Neural progenitor cell (in vitro differentiated cells): ENCODE measurements around the gene IDI2. TPM values are rescaled to one million over a fixed set of nuclear protein-coding genes. Genes with fewer than 3 reads are reported as not detected.

Experiments used
- DNase-seq: peaks from one replicate; pipeline ENCODE4 v3.0.0-alpha.2; 2016; ENCODE audit warnings: low spot score
- H2AFZ ChIP-seq: fragments of 200-600 bp; sonication (generic); replicated peaks from 2 replicates; pipeline ENCODE4 v1.6.1; 2016; ENCODE audit warnings: antibody characterized with exemption
- H3F3A ChIP-seq: fragments of 200-600 bp; sonication (generic); 2 replicates; pipeline ENCODE4 v1.6.1; 2016; ENCODE audit warnings: antibody characterized with exemption, low read depth
- H3K27ac ChIP-seq: fragments of 200-600 bp; sonication (generic); 2 replicates; pipeline ENCODE4 v1.5.1; 2016; ENCODE audit warnings: mild to moderate bottlenecking
- H3K27me3 ChIP-seq: fragments of 200-600 bp; sonication (generic); 2 replicates; pipeline ENCODE4 v1.6.1; 2016; ENCODE audit warnings: mild to moderate bottlenecking, moderate library complexity
- H3K36me3 ChIP-seq: fragments of 200-600 bp; sonication (generic); 2 replicates; pipeline ENCODE4 v1.5.1; 2016
- H3K4me1 ChIP-seq: fragments of 200-600 bp; sonication (generic); 2 replicates; pipeline ENCODE4 v1.6.1; 2016; ENCODE audit warnings: mixed run types
- H3K4me2 ChIP-seq: fragments of 200-600 bp; sonication (generic); 2 replicates; pipeline ENCODE4 v1.6.1; 2016
- H3K4me3 ChIP-seq: fragments of 200-600 bp; sonication (generic); 2 replicates; pipeline ENCODE4 v1.5.1; 2016
- H3K79me2 ChIP-seq: fragments of 200-600 bp; sonication (generic); 2 replicates; pipeline ENCODE4 v1.6.1; 2016; ENCODE audit warnings: low read depth
- H3K9ac ChIP-seq: fragments of 200-600 bp; sonication (generic); 2 replicates; pipeline ENCODE4 v1.6.1; 2016
- H3K9me3 ChIP-seq: fragments of 200-600 bp; sonication (generic); 2 replicates; pipeline ENCODE4 v1.5.1; 2016; ENCODE audit warnings: low read depth
- H4K20me1 ChIP-seq: fragments of 200-600 bp; sonication (generic); 2 replicates; pipeline ENCODE4 v1.6.1; 2016; ENCODE audit warnings: low read depth
- H3K27ac Mint-ChIP-seq: 3 replicates; pipeline ENCODE4 v1.8.0; 2021; ENCODE audit warnings: mixed read lengths
- H3K27me3 Mint-ChIP-seq: 2 replicates; pipeline ENCODE4 v1.8.0; 2022; ENCODE audit warnings: low read depth, mild to moderate bottlenecking, inconsistent platforms, moderate library complexity, mixed read lengths; ENCODE audit not compliant: insufficient read depth
- H3K36me3 Mint-ChIP-seq: 3 replicates; pipeline ENCODE4 v1.8.0; 2021; ENCODE audit warnings: mixed read lengths
- H3K4me1 Mint-ChIP-seq: 3 replicates; pipeline ENCODE4 v1.8.0; 2021; ENCODE audit warnings: mixed read lengths
- H3K4me3 Mint-ChIP-seq: 3 replicates; pipeline ENCODE4 v1.8.0; 2021; ENCODE audit warnings: mild to moderate bottlenecking, moderate library complexity, mixed read lengths
- H3K9me3 Mint-ChIP-seq: 3 replicates; pipeline ENCODE4 v1.8.0; 2020; ENCODE audit warnings: mixed read lengths
- CTCF ChIP-seq: fragments of 200-600 bp; sonication (generic); IDR thresholded peaks from 2 replicates; pipeline ENCODE4 v1.5.1; 2017; ENCODE audit warnings: antibody characterized with exemption, mild to moderate bottlenecking
- EZH2 ChIP-seq: fragments of 200-600 bp; sonication (generic); IDR thresholded peaks from 2 replicates; pipeline ENCODE4 v1.6.1; 2017; ENCODE audit warnings: antibody characterized with exemption, mild to moderate bottlenecking, moderate library complexity
- EZH2phosphoT487 ChIP-seq: fragments of 200-600 bp; sonication (generic); IDR thresholded peaks from 2 replicates; pipeline ENCODE4 v1.6.1; 2017; ENCODE audit warnings: antibody characterized with exemption
- total RNA-seq: library from RNA; depleted of rRNA; stranded (reverse); fragments of >200 nt; gene quantifications from 2 replicates; pipeline ENCODE4 v1.2.3, GENCODE V29; 2015; ENCODE audit warnings: low replicate concordance

IDI2 gene
- total RNA-seq, 1 donor from 2014 or later, result not detected

DNA sequence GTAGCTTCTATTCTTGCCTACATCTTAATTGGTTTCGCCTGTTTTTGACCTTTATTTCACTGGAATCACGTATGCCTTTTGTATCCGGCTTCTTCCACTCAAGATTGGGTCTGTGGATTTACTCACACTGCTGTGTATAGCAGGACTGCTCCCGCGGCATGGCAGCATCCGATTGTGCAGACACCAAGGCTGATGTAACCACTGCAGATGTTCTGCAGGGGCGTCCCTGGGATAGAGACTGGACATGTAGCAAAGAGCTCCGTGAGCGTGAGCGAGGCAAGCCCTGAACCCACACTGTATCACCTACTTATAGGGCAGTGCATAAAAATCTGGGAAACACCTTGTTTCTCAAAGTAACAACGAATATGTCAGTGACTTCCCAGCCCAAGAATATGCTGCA lies 11.4 kb upstream of the IDI2 start:
- H3K4me1 ChIP-seq, result no peaks in the 10 kb centered on the region
- no peak overlapping the region for H3K27ac ChIP-seq
- TF ChIP-seq EZH2, result no peak
- TF ChIP-seq EZH2phosphoT487, result no peak
- TF ChIP-seq CTCF, result no peak
- Mint-ChIP-seq H3K9me3 (no peaks in the 10 kb centered on the region), H3K4me3 (no peak overlapping the region), H3K4me1 (no peaks in the 10 kb centered on the region), H3K36me3 (peaks cover 17% of the 10 kb centered on the region), H3K27ac (peak overlapping the region; percentile 23), H3K27me3 (no peaks in the 10 kb centered on the region)
- H3F3A ChIP-seq, result peaks cover 34% of the 10 kb centered on the region
- no peaks in the 10 kb centered on the region for H3K9me3 ChIP-seq
- peaks cover 26% of the 10 kb centered on the region for H3K36me3 ChIP-seq
- peaks cover 21% of the 10 kb centered on the region for H4K20me1 ChIP-seq
- H2AFZ ChIP-seq, result no peak overlapping the region
- no peak overlapping the region for H3K4me2 ChIP-seq
- no peak overlapping the region for H3K9ac ChIP-seq
- DNase-seq, result no peak
- H3K27me3 ChIP-seq, result no peaks in the 10 kb centered on the region
- peaks cover 3% of the 10 kb centered on the region for H3K79me2 ChIP-seq
- H3K4me3 ChIP-seq, result no peak overlapping the region

- Mint-ChIP-seq H3K4me1 (no peaks in the 10 kb centered on the region), H3K36me3 (peaks cover 16% of the 10 kb centered on the region), H3K4me3 (no peak overlapping the region), H3K9me3 (no peaks in the 10 kb centered on the region), H3K27ac (no peak overlapping the region), H3K27me3 (no peaks in the 10 kb centered on the region)
- Histone ChIP-seq H4K20me1 (peaks cover 21% of the 10 kb centered on the region), H3K4me1 (no peaks in the 10 kb centered on the region), H3K9me3 (no peaks in the 10 kb centered on the region), H3F3A (peaks cover 31% of the 10 kb centered on the region), H3K27me3 (no peaks in the 10 kb centered on the region), H3K27ac (no peak overlapping the region), H3K36me3 (peaks cover 20% of the 10 kb centered on the region), H3K79me2 (no peaks in the 10 kb centered on the region), H2AFZ (no peak overlapping the region), H3K4me2 (no peak overlapping the region), H3K9ac (no peak overlapping the region), H3K4me3 (no peak overlapping the region)
- TF ChIP-seq CTCF, result no peak
- no peak for TF ChIP-seq EZH2phosphoT487
- TF ChIP-seq EZH2, result no peak
- no peak for DNase-seq
These were observed 10.7 kb upstream of the IDI2 start for GRCh38 chr10:1036341-1036791.

GRCh38 chr10:1035201-1035600 lies 9.5 kb upstream of the IDI2 start:
- H3K27me3 ChIP-seq, result no peaks in the 10 kb centered on the region
- Mint-ChIP-seq H3K27me3 (no peaks in the 10 kb centered on the region), H3K27ac (no peak overlapping the region), H3K4me1 (no peaks in the 10 kb centered on the region), H3K4me3 (no peak overlapping the region), H3K36me3 (peaks cover 9% of the 10 kb centered on the region), H3K9me3 (no peaks in the 10 kb centered on the region)
- H3K9me3 ChIP-seq, result no peaks in the 10 kb centered on the region
- no peak overlapping the region for H2AFZ ChIP-seq
- H3K4me2 ChIP-seq, result no peak overlapping the region
- H3F3A ChIP-seq, result peaks cover 29% of the 10 kb centered on the region
- DNase-seq, result no peak
- TF ChIP-seq EZH2, result no peak
- no peak overlapping the region for H3K4me3 ChIP-seq
- no peak overlapping the region for H3K27ac ChIP-seq
- no peak overlapping the region for H3K9ac ChIP-seq
- no peaks in the 10 kb centered on the region for H3K4me1 ChIP-seq
- H3K36me3 ChIP-seq, result peaks cover 9% of the 10 kb centered on the region
- no peaks in the 10 kb centered on the region for H3K79me2 ChIP-seq
- H4K20me1 ChIP-seq, result peaks cover 12% of the 10 kb centered on the region

DNA sequence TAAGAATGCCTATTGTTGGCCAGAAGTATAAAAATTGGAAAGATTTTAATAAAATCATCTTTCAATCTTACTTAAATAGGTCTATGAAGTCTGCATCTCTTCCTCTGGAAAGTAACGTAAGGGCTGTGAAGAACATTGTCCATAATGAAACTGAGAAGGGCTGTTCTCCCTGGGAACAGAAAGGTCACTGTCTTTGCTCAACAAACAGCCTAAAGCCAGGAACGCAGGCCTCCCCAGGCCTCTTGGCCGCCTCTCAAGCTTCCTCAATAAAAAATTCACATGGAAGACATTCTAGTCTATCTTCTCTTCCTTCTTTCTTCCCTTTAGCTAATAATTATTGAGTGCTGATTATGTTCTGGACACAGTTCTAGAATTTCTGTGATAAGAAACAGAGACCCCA lies 9.1 kb upstream of the IDI2 start:
- H3K27ac Mint-ChIP-seq, result no peak overlapping the region
- Histone ChIP-seq H2AFZ (no peak overlapping the region), H3K27me3 (no peaks in the 10 kb centered on the region), H3K4me1 (no peaks in the 10 kb centered on the region), H3K4me3 (no peak overlapping the region), H3K36me3 (peaks cover 4% of the 10 kb centered on the region), H3K9ac (no peak overlapping the region), H3K4me2 (no peak overlapping the region), H3K9me3 (no peaks in the 10 kb centered on the region), H3K79me2 (no peaks in the 10 kb centered on the region), H3F3A (peaks cover 25% of the 10 kb centered on the region), H4K20me1 (peaks cover 7% of the 10 kb centered on the region), H3K27ac (no peak overlapping the region)
- TF ChIP-seq EZH2, result no peak
- no peak for TF ChIP-seq CTCF
- no peak for DNase-seq
- no peaks in the 10 kb centered on the region for H3K27me3 Mint-ChIP-seq
- no peaks in the 10 kb centered on the region for H3K4me1 Mint-ChIP-seq
- peaks cover 6% of the 10 kb centered on the region for H3K36me3 Mint-ChIP-seq
- H3K9me3 Mint-ChIP-seq, result no peaks in the 10 kb centered on the region
- no peak overlapping the region for H3K4me3 Mint-ChIP-seq
